Loucy (cell line): ENCODE data around the gene CUL5.

ENCODE experiments used
- EZH2phosphoT487 ChIP-seq: fragments of 200-600 bp; IDR thresholded peaks from 2 replicates; pipeline ENCODE4 v1.6.1; 2018; ENCODE audit warnings: antibody characterized with exemption, mild to moderate bottlenecking, moderate library complexity, borderline replicate concordance
- TF ChIP-seq, protein P1 (sequence below): fragments of 200-600 bp; sonication (generic); conservative IDR thresholded peaks from 2 replicates; pipeline ENCODE4 v1.5.1; 2014; ENCODE audit warnings: mild to moderate bottlenecking, antibody characterized with exemption, low read length

DNA sequence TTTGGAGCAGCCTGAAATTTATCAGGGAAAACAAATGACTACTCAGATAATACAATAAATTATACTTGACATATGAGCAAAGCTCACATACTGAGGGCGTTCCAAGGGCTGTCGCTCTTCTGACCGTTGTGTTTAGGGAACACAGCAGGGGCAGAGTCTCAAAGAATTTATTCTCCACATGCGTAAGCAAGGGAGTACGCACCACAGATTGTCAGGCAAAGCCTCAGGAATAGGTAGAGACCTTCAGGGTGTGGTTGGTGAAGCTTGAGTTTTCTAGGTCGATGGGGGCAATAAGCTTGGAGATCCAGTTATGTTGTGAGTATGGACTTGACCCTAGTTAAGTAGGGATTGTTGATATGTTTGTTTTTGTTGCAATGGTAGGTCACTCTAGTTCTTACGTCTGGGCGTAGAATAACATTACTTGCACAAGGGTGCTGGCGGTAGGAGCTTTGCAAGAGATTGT, 113.5 kb downstream of the CUL5 start:
- TF ChIP-seq, protein P1, sequence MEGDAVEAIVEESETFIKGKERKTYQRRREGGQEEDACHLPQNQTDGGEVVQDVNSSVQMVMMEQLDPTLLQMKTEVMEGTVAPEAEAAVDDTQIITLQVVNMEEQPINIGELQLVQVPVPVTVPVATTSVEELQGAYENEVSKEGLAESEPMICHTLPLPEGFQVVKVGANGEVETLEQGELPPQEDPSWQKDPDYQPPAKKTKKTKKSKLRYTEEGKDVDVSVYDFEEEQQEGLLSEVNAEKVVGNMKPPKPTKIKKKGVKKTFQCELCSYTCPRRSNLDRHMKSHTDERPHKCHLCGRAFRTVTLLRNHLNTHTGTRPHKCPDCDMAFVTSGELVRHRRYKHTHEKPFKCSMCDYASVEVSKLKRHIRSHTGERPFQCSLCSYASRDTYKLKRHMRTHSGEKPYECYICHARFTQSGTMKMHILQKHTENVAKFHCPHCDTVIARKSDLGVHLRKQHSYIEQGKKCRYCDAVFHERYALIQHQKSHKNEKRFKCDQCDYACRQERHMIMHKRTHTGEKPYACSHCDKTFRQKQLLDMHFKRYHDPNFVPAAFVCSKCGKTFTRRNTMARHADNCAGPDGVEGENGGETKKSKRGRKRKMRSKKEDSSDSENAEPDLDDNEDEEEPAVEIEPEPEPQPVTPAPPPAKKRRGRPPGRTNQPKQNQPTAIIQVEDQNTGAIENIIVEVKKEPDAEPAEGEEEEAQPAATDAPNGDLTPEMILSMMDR: no peak
- TF ChIP-seq EZH2phosphoT487: no peak
